BJ (cell line): Measurements from ENCODE around the gene MTCH1. TPM values are rescaled to one million over a fixed set of nuclear protein-coding genes. Genes with fewer than 3 reads are reported as not detected.

Source experiments
- CTCF ChIA-PET: fragments of 350-600 bp; formaldehyde crosslinking; extraction: SDS; loops from one replicate; lab custom pipeline; 2021; ENCODE audit warnings: antibody characterized with exemption, inconsistent platforms; lab: Yijun Ruan, JAX
- POLR2A ChIA-PET: fragments of 300-600 bp; sonication (Branson Sonifier 250); formaldehyde crosslinking; extraction: SDS; loops from one replicate; lab custom pipeline; 2021; ENCODE audit warnings: antibody characterized with exemption; lab: Charles Lee
- DNase-seq: peaks from one replicate; pipeline ENCODE4 v3.0.0-alpha.2; 2011; ENCODE audit warnings: low read depth
- H3K27me3 ChIP-seq: 2 replicates; pipeline ENCODE4 v1.6.0; 2011; ENCODE audit warnings: low read length; ENCODE audit not compliant: control insufficient read depth, insufficient read depth
- H3K36me3 ChIP-seq: 2 replicates; pipeline ENCODE4 v1.5.1; 2011; ENCODE audit warnings: low read length; ENCODE audit not compliant: control insufficient read depth, insufficient read depth
- H3K4me3 ChIP-seq: 2 replicates; pipeline ENCODE4 v1.5.1; 2011; ENCODE audit warnings: low read depth, mild to moderate bottlenecking, control low read depth, low read length
- CTCF ChIP-seq: IDR thresholded peaks from 2 replicates; pipeline ENCODE4 v1.5.1; 2011; ENCODE audit warnings: low read depth, mild to moderate bottlenecking, control low read depth, inconsistent platforms, low read length, moderate library complexity; ENCODE audit not compliant: insufficient read depth
- polyA plus RNA-seq: library from polyadenylated mRNA; depleted of rRNA; stranded (reverse); fragments of >200 nt; gene quantifications from 2 replicates; pipeline ENCODE4 v1.2.3, GENCODE V29; 2011; rRNA removed

MTCH1 gene
- polyA plus RNA-seq, 1 experiment, result 207 TPM

GRCh38 chr6:36920049-36920448 lies 65.9 kb downstream of the MTCH1 start:
- H3K36me3 ChIP-seq, result peaks cover 5% of the 10 kb centered on the region
- POLR2A ChIA-PET, result no interaction called here
- CTCF ChIA-PET, result interaction anchor here (0.9 to 5.3 kb wide), 2 partner anchors 11 to 99 kb away, joined by 3 to 19 read pairs; no protein-coding TSS in a partner anchor

More at GRCh38 chr6:36920049-36920448, 65.9 kb downstream of the MTCH1 start:
- TF ChIP-seq CTCF, result no peak
- H3K27me3 ChIP-seq, result no peaks in the 10 kb centered on the region
- no peak overlapping the region for H3K4me3 ChIP-seq
- DNase-seq, result no peak

Other genes starting within 250 kb of the MTCH1 start
- 0.09 and 0.10 TPM in 2 replicates for gene CPNE5, start 146.8 kb downstream of the MTCH1 start, polyA plus RNA-seq
- gene PPIL1, start 111.4 kb downstream of the MTCH1 start, polyA plus RNA-seq, result 23.4 and 34.8 TPM in 2 replicates
- 66.0 and 71.4 TPM in 2 replicates for gene C6orf89, start 100.2 kb downstream of the MTCH1 start, polyA plus RNA-seq
- gene PI16, start 31.5 kb downstream of the MTCH1 start, polyA plus RNA-seq, result 0.09 and 0.21 TPM in 2 replicates
- gene FGD2, start 19.5 kb upstream of the MTCH1 start, polyA plus RNA-seq, result not detected in 2 replicates
- 13.9 and 20.7 TPM in 2 replicates for gene PIM1, start 184.0 kb upstream of the MTCH1 start, polyA plus RNA-seq